Activated T-helper 1 cell treated with anti-CD3 and anti-CD28 coated beads, Interleukin-2, amount 50 U/mL, for 16 hours (primary cell): Measurements from ENCODE around the gene ACSS2.

ENCODE experiments used
- DNase-seq, 2 donors: peaks; one replicate each; pipeline ENCODE4 v3.0.0-alpha.2; 2020; ENCODE audit warnings: low read depth in 1 of 2, low spot score in 1 of 2

Gene ACSS2

GRCh38 chr20:34947336-34947735 lies 70.9 kb downstream of the ACSS2 start:
- no peak for DNase-seq

- no peak for DNase-seq
These were observed 71.6 kb downstream of the ACSS2 start for GRCh38 chr20:34948030-34948429.

DNA sequence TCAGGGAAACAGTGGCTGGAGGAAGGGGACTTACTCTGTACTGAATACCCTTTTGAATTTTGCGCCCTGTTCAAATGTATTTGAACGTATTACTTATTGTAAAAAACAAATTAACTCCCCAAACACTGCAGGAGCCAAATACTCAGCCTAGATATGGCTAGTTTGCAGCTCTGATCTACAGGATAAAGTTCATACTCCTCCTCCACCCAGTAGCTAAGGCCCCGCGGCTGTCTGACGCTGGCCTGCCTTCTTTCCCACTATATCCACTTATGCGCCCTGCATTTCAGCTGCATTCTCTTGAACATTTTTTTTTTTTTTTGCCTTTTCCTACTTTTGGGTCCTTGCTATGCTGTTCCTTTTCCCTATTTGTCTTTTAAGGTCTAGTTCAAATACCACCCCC lies 72.7 kb downstream of the ACSS2 start:
- no peak for DNase-seq

GRCh38 chr20:34951252-34951651 lies 74.8 kb downstream of the ACSS2 start:
- no peak for DNase-seq

DNA sequence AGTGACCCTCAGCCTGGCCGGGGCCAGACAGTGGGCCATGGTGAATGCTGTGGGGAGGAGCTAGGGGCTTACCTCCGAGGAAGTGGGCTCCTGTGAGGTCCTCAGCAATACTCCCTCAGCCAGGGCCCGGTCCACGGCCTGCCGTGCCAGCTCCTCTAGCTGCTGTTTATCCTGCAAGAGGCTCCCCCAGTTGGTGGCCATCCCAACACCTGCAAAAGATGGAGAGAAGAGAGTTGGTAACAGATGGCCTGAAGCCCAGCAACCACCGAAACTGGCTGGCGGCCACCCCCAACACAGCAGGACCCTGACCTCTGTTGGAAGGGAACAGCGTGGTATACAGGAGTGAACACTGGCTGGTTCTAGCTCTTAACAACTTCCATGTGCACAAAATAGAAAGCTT lies 75.2 kb downstream of the ACSS2 start:
- DNase-seq: no peak

GRCh38 chr20:34952671-34953070 lies 76.3 kb downstream of the ACSS2 start:
- no peak for DNase-seq

DNA sequence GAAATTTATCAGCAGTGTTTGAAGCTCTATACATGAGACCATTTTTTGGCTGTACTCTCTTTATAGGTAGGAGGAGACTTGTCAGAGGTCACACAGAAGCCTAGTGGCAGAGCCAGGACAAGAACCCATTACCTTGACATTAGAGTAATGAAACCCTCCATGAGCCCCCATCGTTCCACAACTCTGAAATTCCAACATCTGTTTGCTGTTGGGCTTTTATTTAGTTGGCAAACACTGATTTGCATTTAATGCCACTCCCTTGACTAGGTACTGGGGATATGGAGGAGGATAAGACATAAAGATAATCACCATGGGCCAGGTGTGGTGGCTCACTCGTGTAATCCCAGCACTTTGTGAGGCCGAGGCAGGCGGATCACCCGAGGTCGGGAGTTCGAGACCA lies 77.5 kb downstream of the ACSS2 start:
- DNase-seq: no peak

- DNase-seq: no peak
These were observed 78.5 kb downstream of the ACSS2 start for GRCh38 chr20:34954904-34955230.

- DNase-seq: peak; percentile 94 to 96
These were observed 79.0 kb downstream of the ACSS2 start, which contains the start of the genes GSS and MYH7B for GRCh38 chr20:34955231-34956040. GSS (minus strand) TSS chr20:34955806; CDS start chr20:34951852, 3,954 bp downstream. MYH7B (plus strand) TSS chr20:34955868; CDS start chr20:34978006, 22,138 bp downstream.

- DNase-seq: no peak
These were observed 79.6 kb downstream of the ACSS2 start for GRCh38 chr20:34956041-34956458.

- no peak for DNase-seq
These were observed 80.5 kb downstream of the ACSS2 start for GRCh38 chr20:34956751-34957472.

DNA sequence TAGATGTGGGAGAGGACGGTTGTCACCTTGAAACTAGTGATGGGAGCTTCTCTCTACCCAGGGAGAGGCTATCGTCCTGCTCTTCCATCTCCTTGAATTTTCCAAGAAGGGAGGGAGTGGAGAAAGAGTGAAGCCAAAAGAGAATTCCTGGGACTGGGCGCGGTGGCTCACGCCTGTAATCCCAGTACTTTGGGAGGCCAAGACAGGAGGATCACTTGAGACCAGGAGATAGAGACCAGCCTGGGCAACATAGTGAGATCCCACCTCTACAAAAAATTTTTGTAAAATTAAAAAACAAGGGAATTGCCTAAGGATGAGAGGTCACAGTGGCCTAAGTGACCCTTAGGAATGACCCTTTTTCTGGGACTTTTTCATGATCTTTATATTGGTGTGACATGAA lies 88.1 kb downstream of the ACSS2 start:
- DNase-seq: no peak

DNA sequence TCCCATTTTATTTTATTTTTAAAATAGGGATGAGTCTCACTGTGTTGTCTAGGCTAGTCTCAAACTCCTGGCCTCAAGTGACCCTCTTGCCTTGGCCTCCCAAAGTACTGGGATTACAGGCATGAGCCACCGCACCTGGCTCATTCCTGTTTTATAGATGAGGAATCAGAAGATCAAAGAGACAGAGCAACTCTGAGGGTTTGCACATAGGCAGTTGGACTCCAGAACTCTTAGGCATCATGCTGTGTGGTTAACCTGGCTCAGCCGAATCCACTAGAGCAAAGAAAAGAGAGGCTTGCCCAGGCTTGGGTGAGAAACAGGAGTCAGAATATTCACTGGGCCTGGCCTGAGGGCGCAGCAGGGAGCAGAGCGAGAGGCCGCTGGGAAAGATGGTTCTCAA lies 88.6 kb downstream of the ACSS2 start:
- no peak for DNase-seq

DNA sequence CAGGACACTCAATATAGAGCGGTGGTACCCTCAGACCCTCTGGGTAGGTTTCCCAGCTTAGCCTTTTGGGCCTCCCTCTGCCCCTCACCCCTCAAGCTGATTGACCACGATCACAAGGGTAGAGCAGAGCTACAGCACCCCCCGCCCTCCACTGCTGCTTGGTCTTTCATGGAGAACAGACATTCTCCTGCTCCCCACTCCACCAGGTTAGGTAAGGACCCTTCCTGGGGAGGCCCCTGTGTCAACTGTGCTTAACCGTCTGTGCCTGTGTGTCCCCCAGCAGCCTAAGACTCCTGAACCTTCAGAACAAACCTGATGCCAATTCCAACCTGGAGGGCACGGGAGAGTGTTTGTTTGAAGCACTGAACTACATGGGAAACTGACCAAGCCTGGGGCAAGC lies 91.0 kb downstream of the ACSS2 start:
- no peak for DNase-seq

DNA sequence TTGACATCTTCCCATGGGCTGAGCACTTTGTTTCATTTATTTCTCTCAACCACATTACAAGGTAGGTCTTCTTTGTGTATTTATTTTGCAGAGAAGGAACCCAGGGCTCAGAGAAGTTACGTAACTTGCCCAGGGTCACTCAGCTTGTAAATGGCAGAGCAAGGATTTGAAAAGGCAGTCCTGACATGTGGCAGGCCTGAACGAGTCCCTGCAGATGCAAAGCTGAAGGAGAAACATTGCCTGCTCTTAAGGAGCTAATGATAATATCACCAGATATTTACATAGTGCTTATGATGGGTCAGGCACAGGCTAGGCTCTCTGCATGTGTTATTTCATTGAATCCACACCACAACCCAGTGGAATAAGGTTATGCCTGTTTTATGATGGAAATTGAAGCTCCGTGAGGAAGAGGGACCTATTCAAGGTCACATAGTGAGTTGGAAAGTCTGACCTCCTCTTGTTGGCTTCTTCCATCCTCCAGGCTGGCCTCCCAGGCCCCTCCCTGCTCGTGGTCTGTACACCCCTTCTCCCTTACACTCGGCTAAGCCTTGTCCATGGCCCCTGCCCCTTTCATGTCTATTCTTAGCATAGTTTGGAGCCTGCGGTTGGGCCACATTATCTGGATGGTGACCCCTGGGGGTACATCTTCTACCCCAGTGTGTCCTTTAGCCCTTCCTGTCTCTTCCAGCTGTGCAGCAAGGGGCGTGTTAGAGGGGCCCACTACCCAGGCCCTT lies 91.8 kb downstream of the ACSS2 start:
- no peak for DNase-seq

DNA sequence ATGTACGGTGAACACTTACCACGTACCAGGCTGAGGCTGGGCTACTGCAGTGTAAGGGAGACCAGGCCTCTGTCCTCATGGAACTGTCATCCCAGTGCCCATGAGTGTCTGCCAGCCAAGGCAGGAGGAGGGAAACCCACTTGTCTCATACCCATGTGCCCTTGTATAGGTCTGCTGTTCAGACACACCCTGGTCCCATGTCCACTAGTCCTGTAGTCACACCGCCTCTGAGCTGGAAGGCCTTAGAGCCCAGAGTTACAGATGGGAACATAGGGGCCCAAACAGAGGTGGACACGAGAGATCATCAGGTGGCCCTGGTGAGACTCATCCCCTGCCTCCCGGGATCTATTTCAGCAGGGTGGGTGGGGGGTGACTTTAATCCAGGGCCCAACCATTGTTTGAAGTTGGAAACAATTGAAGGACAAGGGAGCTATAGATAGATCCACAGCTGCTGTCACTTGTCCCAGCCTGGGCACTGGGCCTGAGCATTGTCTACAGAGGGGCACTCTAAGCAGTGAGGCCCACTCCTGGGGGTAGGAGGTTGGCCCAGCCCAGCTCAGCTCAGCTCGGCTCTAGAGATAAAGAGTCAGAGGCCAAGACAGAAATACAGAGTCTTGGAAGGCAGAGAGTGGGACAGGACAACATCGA lies 93.9 kb downstream of the ACSS2 start:
- no peak for DNase-seq

GRCh38 chr20:34970846-34971560 lies 94.6 kb downstream of the ACSS2 start:
- no peak for DNase-seq

DNA sequence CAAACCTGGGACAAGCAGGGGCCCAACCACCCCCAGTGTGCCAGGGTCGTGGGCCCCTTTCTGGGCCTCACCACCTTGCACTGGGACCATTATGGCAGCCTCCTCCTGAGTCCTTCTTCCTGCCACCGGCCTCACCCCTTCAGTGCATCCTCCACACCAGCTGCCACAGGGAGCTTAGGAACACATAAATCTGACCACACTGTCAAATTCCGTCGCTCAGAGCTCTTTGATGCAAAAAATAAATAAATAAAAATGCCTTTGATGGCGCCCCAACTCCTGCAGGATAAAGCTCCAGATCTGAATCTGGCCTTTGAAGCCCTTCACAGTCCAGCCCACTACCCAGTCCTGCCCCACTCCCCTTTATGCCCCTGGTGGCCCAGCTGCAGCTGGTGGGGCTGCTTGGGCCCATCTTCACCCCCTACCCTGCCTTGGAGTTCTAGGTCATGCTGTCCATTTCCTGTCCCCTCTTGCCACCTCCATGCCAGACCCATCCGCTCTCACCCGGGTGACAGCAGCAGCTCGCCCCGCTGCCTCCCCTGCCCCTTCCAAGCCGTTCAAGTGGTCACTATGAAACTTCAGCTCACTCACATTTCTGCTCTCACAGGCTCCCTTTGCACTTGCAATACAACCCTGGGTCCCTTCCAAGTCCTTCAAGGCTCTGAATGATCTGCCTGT lies 95.3 kb downstream of the ACSS2 start:
- no peak for DNase-seq

GRCh38 chr20:34974246-34974645 lies 97.8 kb downstream of the ACSS2 start:
- DNase-seq: no peak

GRCh38 chr20:34976286-34976685 lies 99.9 kb downstream of the ACSS2 start:
- DNase-seq: no peak
